IMR-90 (cell line): ENCODE measurements around the gene NFX1. TPM values are rescaled to one million over a fixed set of nuclear protein-coding genes. Genes with fewer than 3 reads are reported as not detected.

Source experiments
- ATAC-seq: fragments of 200-7000 bp; cut with Tn5 transposase; 2 replicates; pipeline ENCODE4 v1.9.1; 2020; ENCODE audit warnings: low read depth, mild to moderate bottlenecking, moderate library complexity
- BruUV-seq: library from RNA; stranded (reverse); fragments of 400-500 nt; replicated peaks from 2 replicates; lab custom pipeline; 2021; lab: Mats Ljungman, UMichigan
- CTCF ChIA-PET: fragments of 300-600 bp; formaldehyde crosslinking; extraction: SDS; loops from one replicate; lab custom pipeline; 2021; ENCODE audit warnings: antibody characterized with exemption; lab: Yijun Ruan, JAX
- POLR2A ChIA-PET: fragments of 300-600 bp; sonication (Branson Sonifier 250); formaldehyde crosslinking; loops from one replicate; lab custom pipeline; 2022; ENCODE audit warnings: antibody characterized with exemption; ENCODE audit not compliant: unreplicated experiment; lab: Charles Lee
- DNase-seq: peaks from one replicate; pipeline ENCODE4 v3.0.0; 2013
- H2AFZ ChIP-seq: replicated peaks from 2 replicates; pipeline ENCODE3; 2013; ENCODE audit warnings: low read length, mild to moderate bottlenecking; ENCODE audit not compliant: poor library complexity
- H2AK5ac ChIP-seq: 2 replicates; pipeline ENCODE4 v1.6.1; 2013; ENCODE audit warnings: low read depth, low read length, inconsistent platforms
- H2AK9ac ChIP-seq: replicated peaks from 2 replicates; pipeline ENCODE3; 2013; ENCODE audit warnings: mild to moderate bottlenecking, low read depth, low read length, moderate library complexity; ENCODE audit not compliant: poor library complexity
- H2BK120ac ChIP-seq: 2 replicates; pipeline ENCODE4 v1.6.1; 2013; ENCODE audit warnings: low read depth, low read length, inconsistent platforms
- H2BK15ac ChIP-seq: 3 replicates; pipeline ENCODE4 v1.6.1; 2013; ENCODE audit warnings: low read depth, low read length, inconsistent platforms
- H2BK20ac ChIP-seq: 2 replicates; pipeline ENCODE4 v1.6.1; 2013; ENCODE audit warnings: low read depth, mild to moderate bottlenecking, inconsistent platforms, low read length, moderate library complexity
- H2BK5ac ChIP-seq: 2 replicates; pipeline ENCODE4 v1.6.1; 2013; ENCODE audit warnings: mild to moderate bottlenecking, low read depth, low read length, inconsistent platforms; ENCODE audit not compliant: poor library complexity, severe bottlenecking
- H3K14ac ChIP-seq: replicated peaks from 2 replicates; pipeline ENCODE4 v1.6.1; 2013; ENCODE audit warnings: low read depth, low read length, inconsistent platforms
- H3K18ac ChIP-seq: 2 replicates; pipeline ENCODE4 v1.6.1; 2013; ENCODE audit warnings: low read depth, low read length, control low read depth
- H3K23ac ChIP-seq: 2 replicates; pipeline ENCODE4 v1.6.1; 2013; ENCODE audit warnings: low read depth, low read length, inconsistent platforms
- H3K27ac ChIP-seq: 2 replicates; pipeline ENCODE4 v1.5.1; 2013; ENCODE audit warnings: mild to moderate bottlenecking, control low read depth, low read length; ENCODE audit not compliant: insufficient read depth
- H3K27me3 ChIP-seq: 2 replicates; pipeline ENCODE4 v1.6.1; 2013; ENCODE audit warnings: low read length; ENCODE audit not compliant: control insufficient read depth, insufficient read depth
- H3K36me3 ChIP-seq: 2 replicates; pipeline ENCODE4 v1.6.1; 2013; ENCODE audit warnings: low read length, mixed read lengths; ENCODE audit not compliant: control insufficient read depth, insufficient read depth
- H3K4ac ChIP-seq: 2 replicates; pipeline ENCODE4 v1.6.1; 2013; ENCODE audit warnings: low read depth, low read length, inconsistent platforms
- H3K4me1 ChIP-seq: 2 replicates; pipeline ENCODE4 v1.6.1; 2013; ENCODE audit warnings: low read length, mixed read lengths; ENCODE audit not compliant: control insufficient read depth, insufficient read depth
- H3K4me2 ChIP-seq: 2 replicates; pipeline ENCODE4 v1.6.1; 2013; ENCODE audit warnings: low read depth, mild to moderate bottlenecking, control low read depth, low read length, moderate library complexity
- H3K4me3 ChIP-seq: 2 replicates; pipeline ENCODE4 v1.5.1; 2013; ENCODE audit warnings: low read depth, mild to moderate bottlenecking, control low read depth, low read length, moderate library complexity; ENCODE audit not compliant: insufficient read depth
- H3K56ac ChIP-seq: 2 replicates; pipeline ENCODE4 v1.6.1; 2013; ENCODE audit warnings: low read length, inconsistent platforms; ENCODE audit not compliant: insufficient read depth; ENCODE audit errors: extremely low read depth
- H3K79me1 ChIP-seq, 2 experiments: 2 replicates each; pipeline ENCODE4 v1.6.1; 2013; ENCODE audit warnings: low read length in 2 of 2, inconsistent platforms in 1 of 2, low read depth in 1 of 2
- H3K9ac ChIP-seq: 2 replicates; pipeline ENCODE4 v1.6.1; 2013; ENCODE audit warnings: low read depth, low read length, control low read depth
- H3K9me1 ChIP-seq: 2 replicates; pipeline ENCODE4 v1.6.1; 2013; ENCODE audit warnings: low read length, inconsistent platforms; ENCODE audit not compliant: insufficient read depth
- H3K9me3 ChIP-seq: 2 replicates; pipeline ENCODE4 v1.6.1; 2013; ENCODE audit warnings: low read length; ENCODE audit not compliant: control insufficient read depth, insufficient read depth
- H4K20me1 ChIP-seq: 2 replicates; pipeline ENCODE4 v1.6.1; 2013; ENCODE audit warnings: low read length, inconsistent platforms; ENCODE audit not compliant: insufficient read depth
- H4K5ac ChIP-seq: 2 replicates; pipeline ENCODE4 v1.6.1; 2013; ENCODE audit warnings: mild to moderate bottlenecking, low read depth, low read length, control low read depth
- H4K8ac ChIP-seq, 2 experiments: 2 replicates each; pipeline ENCODE4 v1.6.1; 2013; ENCODE audit warnings: low read depth in 2 of 2, low read length in 2 of 2, control low read depth in 1 of 2, inconsistent platforms in 1 of 2
- H4K91ac ChIP-seq: 2 replicates; pipeline ENCODE4 v1.6.1; 2013; ENCODE audit warnings: low read depth, low read length, inconsistent platforms; ENCODE audit not compliant: insufficient read depth
- MAFK ChIP-seq: IDR thresholded peaks from 2 replicates; pipeline ENCODE4 v1.6.1; 2012; ENCODE audit warnings: low read depth, low read length, improper control_type of control experiment
- RCOR1 ChIP-seq: IDR thresholded peaks from 2 replicates; pipeline ENCODE4 v1.6.1; 2012; ENCODE audit warnings: mild to moderate bottlenecking, low read length, improper control_type of control experiment; ENCODE audit not compliant: insufficient replicate concordance
- RFX5 ChIP-seq: IDR thresholded peaks from 2 replicates; pipeline ENCODE4 v1.8.0; 2012; ENCODE audit warnings: low read depth, mild to moderate bottlenecking, low read length, moderate library complexity
- WGBS, 2 experiments: methylation state at CpG; one replicate each; pipeline versions ENCODE4 v1.1.5 to v1.1.7; 2013; ENCODE audit warnings: missing lambda C conversion rate in 2 of 2; ENCODE audit not compliant: insufficient read length in 1 of 2; ENCODE audit errors: extremely low coverage in 2 of 2; 5-methylcytosine and 5-hydroxymethylcytosine counted together
- dilution Hi-C: fragments of 300-500 bp; cut with HindIII; formaldehyde crosslinking; loops from one replicate; pipeline ENCODE4 v1.14.3; 2018; ENCODE audit warnings: low sequenced_read_pairs; ENCODE audit not compliant: unreplicated experiment
- in situ Hi-C: fragments of 300-500 bp; cut with MboI; formaldehyde crosslinking; loops from 3 replicates; pipeline ENCODE4 v1.14.3; 2019; ENCODE audit warnings: low sequenced_read_pairs, inconsistent platforms, mixed read lengths
- intact Hi-C: fragments of 100-400 bp; cut with micrococcal nuclease; formaldehyde crosslinking; loops from 2 replicates; pipeline ENCODE4 v1.10.0; 2022
- polyA plus RNA-seq, 3 experiments: library from polyadenylated mRNA; depleted of rRNA; stranded (reverse); fragments of >200 nt; gene quantifications; 2 replicates each; pipeline ENCODE4 v1.2.3, GENCODE V29; 2012; ENCODE audit warnings: low replicate concordance in 1 of 3
- total RNA-seq: library from RNA; depleted of rRNA; stranded (reverse); fragments of >200 nt; gene quantifications from 2 replicates; pipeline ENCODE4 v1.2.3, GENCODE V29; 2012

The NFX1 gene
- total and polyA plus RNA-seq, 2 of the 4 experiments (the other 2 are of a cell fraction), result 27.0 to 36.0 TPM

GRCh38 chr9:33344145-33344544 lies 53.8 kb downstream of the NFX1 start:
- intact Hi-C loops (no loop called here), in situ Hi-C loops (no loop called here), dilution Hi-C loops (no loop called here)
- no TSS peak for BruUV-seq
- Histone ChIP-seq H3K4ac (no peak overlapping the region), H3K23ac (no peak overlapping the region), H3K56ac (no peak overlapping the region), H3K4me2 (no peak overlapping the region), H4K8ac (no peak overlapping the region), H4K20me1 (no peaks in the 10 kb centered on the region), H2BK120ac (no peak overlapping the region), H3K4me3 (no peak overlapping the region), H3K79me1 (peaks cover 0 to under 1% of the 10 kb centered on the region in 2 experiments; a peak in 2 of 4 replicates), H3K9me3 (peaks cover 8% of the 10 kb centered on the region), H3K27ac (no peak overlapping the region), H3K36me3 (peaks cover 45% of the 10 kb centered on the region), H2AK9ac (no peak overlapping the region), H3K14ac (no peak overlapping the region), H3K9ac (no peak overlapping the region), H3K18ac (no peak overlapping the region), H2AFZ (no peak overlapping the region), H4K5ac (no peak overlapping the region), H4K91ac (no peak overlapping the region), H3K27me3 (no peaks in the 10 kb centered on the region), H3K9me1 (no peaks in the 10 kb centered on the region), H2BK20ac (no peak overlapping the region), H3K4me1 (no peaks in the 10 kb centered on the region), H2BK15ac (no peak overlapping the region), H2AK5ac (no peak overlapping the region), H2BK5ac (no peak overlapping the region)
- ChIA-PET CTCF (no interaction called here), POLR2A (no interaction called here)
- TF ChIP-seq MAFK (no peak), RCOR1 (no peak), RFX5 (no peak)
- DNase-seq, result no peak
- ATAC-seq, result no peak
- no CpG with 5 or more reads among the region's 3 CpGs for WGBS, 2 experiments
